Right lobe of liver (tissue), 4 donors: Measurements from ENCODE around the gene INPP4A.

ENCODE experiments used
- POLR2A ChIP-seq: fragments of 450-650 bp; IDR thresholded peaks from one replicate; pipeline ENCODE4 v1.6.1; 2017; ENCODE audit warnings: antibody characterized with exemption, mild to moderate bottlenecking
- TF ChIP-seq, protein P1 (sequence below), 4 donors: fragments of 200-600 bp in 3 of 4; fragments of 450-650 bp in 1 of 4; IDR thresholded peaks; one replicate each; pipeline versions ENCODE4 v1.5.1 to v1.8.0; 2016 to 2022; ENCODE audit warnings: antibody characterized with exemption in 4 of 4, mild to moderate bottlenecking in 2 of 4
- donor health status: DM: no; HTN: no; CAD: no.
- donor health status: DM: no; HTN: no; CAD: no.
- donor health status: DM: no; HTN: yes; CAD: no.

DNA sequence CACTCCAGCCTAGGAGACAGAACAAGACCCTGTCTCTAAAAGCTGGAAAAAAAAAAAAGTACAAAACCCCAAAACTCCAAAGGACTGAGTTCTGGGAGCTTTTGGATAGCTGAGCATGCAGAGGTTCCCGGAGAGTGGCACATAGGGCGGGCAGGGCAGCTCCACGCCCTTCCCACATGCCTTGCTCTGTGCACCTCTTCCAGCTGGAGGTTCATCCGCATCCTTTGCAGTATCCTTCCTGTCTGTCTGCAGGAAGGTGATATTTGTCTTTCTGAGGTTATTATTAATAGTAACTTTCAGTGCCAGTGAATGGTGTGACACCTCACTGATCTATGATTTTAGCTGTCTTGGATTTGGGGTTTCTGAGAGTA, 70.2 kb downstream of the INPP4A start:
- TF ChIP-seq, protein P1, sequence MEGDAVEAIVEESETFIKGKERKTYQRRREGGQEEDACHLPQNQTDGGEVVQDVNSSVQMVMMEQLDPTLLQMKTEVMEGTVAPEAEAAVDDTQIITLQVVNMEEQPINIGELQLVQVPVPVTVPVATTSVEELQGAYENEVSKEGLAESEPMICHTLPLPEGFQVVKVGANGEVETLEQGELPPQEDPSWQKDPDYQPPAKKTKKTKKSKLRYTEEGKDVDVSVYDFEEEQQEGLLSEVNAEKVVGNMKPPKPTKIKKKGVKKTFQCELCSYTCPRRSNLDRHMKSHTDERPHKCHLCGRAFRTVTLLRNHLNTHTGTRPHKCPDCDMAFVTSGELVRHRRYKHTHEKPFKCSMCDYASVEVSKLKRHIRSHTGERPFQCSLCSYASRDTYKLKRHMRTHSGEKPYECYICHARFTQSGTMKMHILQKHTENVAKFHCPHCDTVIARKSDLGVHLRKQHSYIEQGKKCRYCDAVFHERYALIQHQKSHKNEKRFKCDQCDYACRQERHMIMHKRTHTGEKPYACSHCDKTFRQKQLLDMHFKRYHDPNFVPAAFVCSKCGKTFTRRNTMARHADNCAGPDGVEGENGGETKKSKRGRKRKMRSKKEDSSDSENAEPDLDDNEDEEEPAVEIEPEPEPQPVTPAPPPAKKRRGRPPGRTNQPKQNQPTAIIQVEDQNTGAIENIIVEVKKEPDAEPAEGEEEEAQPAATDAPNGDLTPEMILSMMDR (IDR thresholded peaks at IDR 0.05) = no peak
- no peak for TF ChIP-seq POLR2A
